HCT116 (cell line): ENCODE data around the gene NOS2.

Source experiments
- ATF3 ChIP-seq: IDR thresholded peaks from 2 replicates; pipeline ENCODE4 v1.6.1; 2012
- CTCF ChIP-seq, 3 experiments: fragments of 200-600 bp in 1 of 3; sonication (generic) in 1 of 3; IDR thresholded peaks in 2 of 3; conservative IDR thresholded peaks in 1 of 3; 2 replicates each; pipeline ENCODE4 v1.5.1; 2012 to 2017; ENCODE audit warnings: low read depth in 2 of 3, low read length in 2 of 3, antibody characterized with exemption in 1 of 3, borderline replicate concordance in 1 of 3, control low read depth in 1 of 3, mild to moderate bottlenecking in 1 of 3, mixed read lengths in 1 of 3, mixed run types in 1 of 3, moderate library complexity in 1 of 3; ENCODE audit not compliant: insufficient read depth in 1 of 3
- ELF1 ChIP-seq: IDR thresholded peaks from 2 replicates; pipeline ENCODE4 v1.6.1; 2012; ENCODE audit warnings: low read depth, borderline replicate concordance
- EZH2 ChIP-seq: fragments of 200-600 bp; sonication (generic); IDR thresholded peaks from 2 replicates; pipeline ENCODE4 v1.6.1; 2017; ENCODE audit warnings: antibody characterized with exemption, mixed run types
- POLR2A ChIP-seq: IDR thresholded peaks from 2 replicates; pipeline ENCODE4 v1.7.0; 2011; ENCODE audit warnings: borderline replicate concordance; ENCODE audit not compliant: insufficient read depth, insufficient read length; ENCODE audit errors: extremely low read depth
- RAD21 ChIP-seq: IDR thresholded peaks from 2 replicates; pipeline ENCODE4 v1.6.1; 2012; ENCODE audit warnings: low read depth, mild to moderate bottlenecking
- REST ChIP-seq: IDR thresholded peaks from 2 replicates; pipeline ENCODE4 v1.6.1; 2012; ENCODE audit warnings: low read depth
- SIN3A ChIP-seq: IDR thresholded peaks from 2 replicates; pipeline ENCODE4 v1.6.1; 2012; ENCODE audit warnings: low read depth
- SP1 ChIP-seq: IDR thresholded peaks from 2 replicates; pipeline ENCODE4 v1.6.1; 2012; ENCODE audit warnings: low read depth
- SRF ChIP-seq: IDR thresholded peaks from 2 replicates; pipeline ENCODE4 v1.6.1; 2012; ENCODE audit warnings: low read depth
- TCF7L2 ChIP-seq: IDR thresholded peaks from 2 replicates; pipeline ENCODE4 v1.7.0; 2011; ENCODE audit warnings: borderline replicate concordance, inconsistent platforms; ENCODE audit not compliant: insufficient read depth, insufficient read length; ENCODE audit errors: extremely low read depth
- YY1 ChIP-seq: IDR thresholded peaks from 2 replicates; pipeline ENCODE4 v1.6.1; 2011; ENCODE audit warnings: low read length, low read depth, moderate library complexity, mild to moderate bottlenecking; ENCODE audit not compliant: insufficient replicate concordance; ENCODE audit errors: extremely low read depth

DNA sequence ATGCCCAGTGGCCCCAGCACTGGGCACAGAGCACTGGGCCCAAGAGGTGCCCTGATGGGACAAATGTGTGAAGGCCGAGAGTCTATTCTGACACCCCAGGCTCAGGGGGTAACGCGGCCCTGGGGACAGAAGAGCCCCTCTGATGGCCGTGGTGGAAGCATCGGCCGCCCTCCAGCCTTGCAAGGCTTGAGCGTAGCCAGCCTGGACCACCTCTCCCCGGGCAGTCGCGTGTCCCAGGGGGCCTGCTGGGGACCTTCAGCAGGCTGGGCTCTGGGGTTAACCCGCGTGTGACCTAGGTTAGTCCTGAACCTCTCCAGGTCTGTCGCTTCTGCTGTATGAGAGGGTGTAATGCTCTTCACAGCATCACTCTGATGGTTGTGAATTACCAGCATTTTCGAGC lies 40.8 kb downstream of the NOS2 start:
- TF ChIP-seq SIN3A (no peak), POLR2A (no peak), ELF1 (no peak), CTCF (IDR thresholded peaks at IDR 0.05 in 2 of 3, conservative IDR thresholded peaks at IDR 0.05 in 1 of 3; ENCODE audit: borderline replicate concordance in 1 of 3, insufficient read depth in 1 of 3, low read depth in 2 of 3, low read length in 2 of 3) (no peak), EZH2 (no peak), YY1 (no peak), ATF3 (no peak), SRF (no peak), SP1 (no peak), RAD21 (no peak), TCF7L2 (no peak), REST (no peak)
